Measurements from ENCODE around the gene PLET1.

DNA sequence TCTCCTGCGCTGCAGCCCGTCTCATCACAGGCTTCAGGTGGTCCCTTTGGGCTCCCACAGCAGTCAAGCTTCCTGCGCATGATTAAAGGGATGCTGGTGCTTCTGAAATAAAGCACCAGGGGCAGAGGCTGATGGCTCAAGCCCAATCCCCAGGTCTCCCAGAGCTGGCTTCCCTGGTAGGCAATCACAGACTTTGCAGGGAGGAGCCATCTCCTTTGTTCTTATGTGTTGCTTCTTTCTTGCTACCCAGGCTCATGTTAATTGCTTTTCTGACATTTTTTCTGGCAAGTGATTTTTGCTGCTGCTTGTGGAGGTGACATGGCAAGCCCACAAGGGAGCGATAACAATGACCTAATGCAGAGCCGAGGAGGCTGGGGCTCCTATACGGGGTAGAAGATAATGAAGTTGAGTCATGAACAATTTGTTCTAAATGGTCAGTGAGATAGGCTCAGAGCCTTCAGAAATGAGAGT, 25.2 kb upstream of the PLET1 start:
- TF ChIP-seq, protein P1, sequence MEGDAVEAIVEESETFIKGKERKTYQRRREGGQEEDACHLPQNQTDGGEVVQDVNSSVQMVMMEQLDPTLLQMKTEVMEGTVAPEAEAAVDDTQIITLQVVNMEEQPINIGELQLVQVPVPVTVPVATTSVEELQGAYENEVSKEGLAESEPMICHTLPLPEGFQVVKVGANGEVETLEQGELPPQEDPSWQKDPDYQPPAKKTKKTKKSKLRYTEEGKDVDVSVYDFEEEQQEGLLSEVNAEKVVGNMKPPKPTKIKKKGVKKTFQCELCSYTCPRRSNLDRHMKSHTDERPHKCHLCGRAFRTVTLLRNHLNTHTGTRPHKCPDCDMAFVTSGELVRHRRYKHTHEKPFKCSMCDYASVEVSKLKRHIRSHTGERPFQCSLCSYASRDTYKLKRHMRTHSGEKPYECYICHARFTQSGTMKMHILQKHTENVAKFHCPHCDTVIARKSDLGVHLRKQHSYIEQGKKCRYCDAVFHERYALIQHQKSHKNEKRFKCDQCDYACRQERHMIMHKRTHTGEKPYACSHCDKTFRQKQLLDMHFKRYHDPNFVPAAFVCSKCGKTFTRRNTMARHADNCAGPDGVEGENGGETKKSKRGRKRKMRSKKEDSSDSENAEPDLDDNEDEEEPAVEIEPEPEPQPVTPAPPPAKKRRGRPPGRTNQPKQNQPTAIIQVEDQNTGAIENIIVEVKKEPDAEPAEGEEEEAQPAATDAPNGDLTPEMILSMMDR (conservative IDR thresholded peaks at IDR 0.05; ENCODE audit: low read depth, low read length): no peak
- TF ChIP-seq, protein P2, sequence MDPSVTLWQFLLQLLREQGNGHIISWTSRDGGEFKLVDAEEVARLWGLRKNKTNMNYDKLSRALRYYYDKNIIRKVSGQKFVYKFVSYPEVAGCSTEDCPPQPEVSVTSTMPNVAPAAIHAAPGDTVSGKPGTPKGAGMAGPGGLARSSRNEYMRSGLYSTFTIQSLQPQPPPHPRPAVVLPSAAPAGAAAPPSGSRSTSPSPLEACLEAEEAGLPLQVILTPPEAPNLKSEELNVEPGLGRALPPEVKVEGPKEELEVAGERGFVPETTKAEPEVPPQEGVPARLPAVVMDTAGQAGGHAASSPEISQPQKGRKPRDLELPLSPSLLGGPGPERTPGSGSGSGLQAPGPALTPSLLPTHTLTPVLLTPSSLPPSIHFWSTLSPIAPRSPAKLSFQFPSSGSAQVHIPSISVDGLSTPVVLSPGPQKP (IDR thresholded peaks at IDR 0.05; ENCODE audit: borderline replicate concordance, low read depth, low read length): no peak
- no peak for TF ChIP-seq POLR2A (IDR thresholded peaks at IDR 0.05; ENCODE audit: low read depth, low read length)
- no peak for TF ChIP-seq RAD21 (IDR thresholded peaks at IDR 0.05; ENCODE audit: low read length)
- no peak for TF ChIP-seq MXI1 (IDR thresholded peaks at IDR 0.05; ENCODE audit: borderline replicate concordance, low read depth, low read length)
- no peak for TF ChIP-seq MAZ (IDR thresholded peaks at IDR 0.05; ENCODE audit: borderline replicate concordance, low read depth, low read length)
- TF ChIP-seq RCOR1 (IDR thresholded peaks at IDR 0.05; ENCODE audit: insufficient replicate concordance, low read length): no peak
